Pons (tissue), 1 donor: Measurements from ENCODE around the gene MATN1.
"Not testable (repeated sequence)": the region's sequence is repeated elsewhere in the genome, so short reads cannot be mapped to it uniquely, and the experiment has no call there.

Experiments used
- DNase-seq: peaks from one replicate; pipeline ENCODE4 v3.0.0-alpha.2; 2016; ENCODE audit warnings: low spot score

The MATN1 gene

DNA sequence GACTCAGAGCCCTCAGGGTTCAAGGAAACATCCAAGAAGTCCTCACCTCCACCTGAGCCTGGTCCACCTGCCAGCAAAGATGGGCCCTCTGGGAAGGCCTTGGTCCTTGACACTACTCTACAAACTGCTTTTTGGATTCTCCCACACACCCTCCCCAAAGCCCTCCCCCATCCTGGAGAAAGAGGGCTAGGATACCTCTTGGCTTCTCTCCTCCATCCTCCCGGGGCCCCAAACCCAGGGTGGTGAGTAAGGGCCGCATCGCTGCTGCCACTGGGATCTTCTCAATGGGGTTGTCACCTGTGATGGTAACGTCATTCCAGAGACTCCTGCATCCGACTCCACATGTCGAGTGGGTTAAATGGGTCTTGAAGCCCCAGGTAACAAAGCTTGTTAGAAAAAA, 26.6 kb downstream of the MATN1 start:
- DNase-seq: no peak

DNA sequence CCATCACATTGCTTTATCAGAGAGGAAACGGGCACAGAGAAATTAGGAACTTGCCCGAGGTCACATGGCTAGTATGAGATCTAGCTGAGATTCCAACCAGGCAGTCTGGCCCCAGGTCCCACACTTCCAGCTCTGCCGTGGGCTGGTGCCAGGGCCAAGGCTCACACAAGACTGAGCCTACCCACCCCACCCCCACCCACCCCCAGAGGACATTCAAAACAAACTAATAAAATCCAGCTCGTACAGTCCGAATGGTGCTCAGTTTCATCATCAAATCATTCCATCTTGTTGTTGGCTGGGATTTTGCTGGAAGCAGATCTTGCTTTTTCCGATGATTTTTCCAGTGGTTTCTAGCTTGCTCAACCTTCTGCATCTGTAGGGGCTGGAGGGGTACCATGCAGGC, 27.9 kb downstream of the MATN1 start:
- no peak for DNase-seq

DNA sequence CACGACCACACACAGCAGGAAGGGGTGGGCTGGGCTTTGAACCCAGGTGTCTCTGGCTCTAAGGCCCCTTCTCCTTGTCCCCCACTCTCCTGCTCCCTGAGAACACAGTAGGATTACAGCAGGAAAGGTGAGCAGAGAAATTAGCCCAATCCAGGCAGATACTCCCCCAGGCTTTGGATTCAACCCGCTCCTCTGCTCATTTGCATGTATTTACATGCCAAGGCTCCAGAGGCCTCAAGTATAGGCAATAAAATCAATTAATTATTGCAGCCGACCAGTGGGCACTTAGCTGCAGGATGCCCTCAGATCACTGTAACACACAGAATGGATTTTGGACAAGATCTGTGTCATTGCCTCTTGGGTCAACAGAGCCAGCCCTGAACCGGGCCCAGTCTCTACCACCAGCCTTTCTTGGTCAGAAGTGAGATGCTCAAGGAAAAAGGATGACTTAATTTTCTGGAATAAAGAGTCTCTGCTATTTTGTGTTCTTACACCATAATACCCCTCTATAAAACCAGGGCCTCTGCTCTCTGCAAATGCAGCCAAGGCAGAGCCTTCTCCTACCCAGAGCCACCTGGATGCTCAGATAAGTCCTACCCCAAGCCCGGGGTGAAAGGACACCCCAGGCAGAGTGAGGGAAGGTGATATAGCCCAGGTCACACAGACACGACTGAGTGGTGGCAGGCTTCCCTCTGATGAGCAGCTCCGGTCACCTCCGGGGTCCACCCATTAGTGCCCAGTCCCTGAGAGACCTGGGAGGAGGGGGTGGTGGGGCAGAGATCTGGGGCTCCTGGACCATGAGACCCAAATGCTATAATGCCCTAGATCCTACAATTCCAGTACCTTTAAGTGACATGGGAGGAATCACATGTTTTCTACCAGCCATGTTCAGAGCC, 28.9 kb downstream of the MATN1 start:
- DNase-seq: no peak

DNA sequence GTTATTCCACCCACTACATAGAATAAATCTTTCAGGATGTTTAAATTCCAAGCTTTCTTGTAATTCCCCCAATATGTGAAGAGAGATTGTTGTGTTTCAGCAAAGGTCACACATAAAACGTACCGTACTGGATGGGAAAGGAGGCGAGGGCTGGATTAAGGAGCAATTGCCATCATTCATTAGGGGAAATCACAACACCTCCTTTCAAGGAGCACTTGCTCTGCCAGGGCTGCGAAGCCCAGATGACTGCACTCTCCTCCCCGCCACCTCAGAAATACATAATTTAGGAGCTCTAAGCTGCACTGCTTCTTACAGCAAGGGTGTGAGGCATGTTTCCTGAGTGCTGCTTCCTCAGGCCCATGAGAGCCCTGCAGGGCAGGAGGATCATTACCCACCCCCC, 29.6 kb downstream of the MATN1 start:
- no peak for DNase-seq

DNA sequence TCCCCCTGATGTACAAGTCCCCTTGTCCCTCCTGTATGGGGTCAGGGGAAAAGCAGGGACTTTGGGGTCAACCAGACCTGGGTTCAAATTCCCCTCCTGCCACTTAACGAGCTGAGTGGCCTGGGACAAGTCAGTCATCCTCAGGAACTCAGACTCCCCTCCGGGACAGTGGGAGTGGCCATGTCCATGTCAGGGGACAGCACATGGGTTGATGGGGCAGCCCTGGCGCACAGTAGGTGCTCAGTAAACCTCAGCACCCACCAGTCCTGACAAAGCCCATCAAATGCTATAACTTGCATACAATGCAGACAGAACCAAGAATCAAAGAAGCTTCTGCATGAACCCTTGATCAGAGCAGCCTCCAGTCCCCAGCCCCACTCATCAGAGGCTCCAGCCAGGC, 30.0 kb downstream of the MATN1 start:
- DNase-seq: no peak

DNA sequence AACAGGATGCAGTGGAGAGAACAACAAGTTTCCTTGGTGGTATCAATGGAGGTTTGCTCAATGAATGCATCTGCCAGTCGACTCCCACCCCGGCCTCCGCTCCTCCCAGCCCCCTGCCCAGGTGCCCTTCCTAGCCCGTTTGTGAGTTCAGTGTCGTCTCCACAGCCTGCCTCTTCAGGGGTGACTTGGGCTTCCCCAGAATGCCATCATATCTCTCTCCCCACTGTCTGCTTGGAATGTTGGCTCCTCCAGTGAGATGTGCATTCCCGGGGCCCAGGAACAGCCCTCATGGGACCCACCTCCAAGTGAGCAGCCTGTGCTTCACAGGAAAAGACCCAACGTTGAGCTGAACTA, 30.5 kb downstream of the MATN1 start:
- DNase-seq: no peak

DNA sequence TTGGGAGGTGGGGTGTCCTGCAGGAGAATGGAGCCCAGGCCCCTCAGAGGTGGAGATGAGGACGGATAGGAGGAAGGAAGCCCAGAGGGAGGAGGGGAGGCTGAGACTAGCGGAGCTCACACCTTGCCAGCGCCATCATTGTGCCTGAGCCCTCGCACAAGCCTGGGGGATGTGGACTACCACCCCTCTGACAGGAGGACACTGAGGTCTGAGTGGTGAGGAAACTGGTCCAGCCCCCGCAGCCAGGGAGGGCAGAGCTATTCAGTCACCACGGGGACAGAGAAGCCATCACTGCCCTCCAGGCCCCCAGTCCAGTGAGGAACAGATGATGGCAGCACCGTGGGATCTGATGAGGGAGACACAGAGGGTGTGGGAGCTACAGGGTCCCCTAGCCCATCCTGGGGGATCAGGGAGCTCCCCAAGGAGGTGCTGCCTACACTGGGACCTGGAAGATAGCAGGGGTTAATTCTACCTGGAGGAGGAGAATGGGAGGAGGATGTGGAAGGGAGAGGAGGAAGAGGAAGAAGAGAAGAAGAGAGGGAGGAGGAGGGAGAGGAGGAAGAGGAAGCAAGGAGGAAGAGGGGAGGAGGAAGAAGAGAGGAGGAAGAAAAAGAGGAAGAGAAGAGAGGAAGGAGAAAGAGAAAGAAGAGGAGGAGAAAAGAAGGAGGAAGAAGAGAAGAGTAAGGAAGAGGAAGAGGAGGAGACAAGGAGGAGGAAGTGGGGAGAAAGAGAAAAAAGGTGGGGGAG, 31.0 kb downstream of the MATN1 start:
- DNase-seq: no peak

DNA sequence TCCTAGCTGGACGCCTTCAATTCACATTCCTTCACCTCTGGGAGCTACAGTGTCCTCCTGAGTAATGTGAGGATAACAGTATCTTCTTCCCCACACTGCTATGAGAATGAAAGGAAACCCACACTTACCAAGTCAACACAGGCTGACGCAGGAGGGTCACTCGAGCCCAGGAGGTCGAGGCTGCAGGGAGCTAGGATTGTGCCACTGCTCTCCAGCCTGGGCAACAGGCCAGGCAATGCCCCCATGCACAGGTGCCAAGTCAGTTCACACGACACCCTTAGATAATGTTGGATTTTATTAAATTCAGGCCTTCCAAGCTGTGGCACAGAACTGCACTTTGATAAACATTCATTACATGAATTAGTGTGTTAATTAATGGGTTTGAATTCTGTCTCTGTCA, 31.9 kb downstream of the MATN1 start:
- no peak for DNase-seq

DNA sequence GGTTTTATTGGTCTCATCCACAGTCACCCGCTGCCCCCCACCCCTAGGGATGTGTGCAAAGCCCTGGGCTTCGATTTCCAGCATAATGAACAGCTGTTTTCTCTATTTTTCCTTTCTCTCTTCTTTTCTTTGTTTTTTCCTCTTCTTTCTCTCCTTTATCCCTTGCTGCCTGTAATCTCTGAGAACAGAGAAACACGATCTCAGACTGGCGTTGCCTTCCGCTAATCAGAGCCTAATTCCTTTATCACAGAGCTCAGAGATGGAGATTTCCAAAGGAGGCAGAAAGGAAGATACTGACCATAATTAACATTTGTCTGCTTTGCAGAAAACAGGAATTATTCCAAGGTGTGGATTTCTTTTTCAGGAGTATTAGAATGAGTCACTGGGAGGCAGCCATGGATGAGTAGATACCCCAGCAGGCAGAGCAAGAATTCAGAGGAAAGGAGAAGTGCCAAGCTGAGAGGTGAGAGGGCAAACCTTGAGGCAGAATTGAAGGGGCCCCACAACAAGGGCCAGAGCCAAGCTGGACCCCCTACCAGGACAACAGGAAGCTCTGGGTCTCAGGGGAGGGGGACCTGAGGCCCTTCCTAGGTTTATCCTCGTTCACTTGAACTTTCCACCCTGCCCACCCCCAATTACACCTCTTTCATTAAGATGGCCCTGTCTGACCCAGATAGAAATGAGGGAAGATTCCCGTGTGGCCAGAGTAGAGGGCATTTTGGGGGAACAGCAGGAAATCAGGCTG, 33.3 kb downstream of the MATN1 start:
- DNase-seq: no peak

DNA sequence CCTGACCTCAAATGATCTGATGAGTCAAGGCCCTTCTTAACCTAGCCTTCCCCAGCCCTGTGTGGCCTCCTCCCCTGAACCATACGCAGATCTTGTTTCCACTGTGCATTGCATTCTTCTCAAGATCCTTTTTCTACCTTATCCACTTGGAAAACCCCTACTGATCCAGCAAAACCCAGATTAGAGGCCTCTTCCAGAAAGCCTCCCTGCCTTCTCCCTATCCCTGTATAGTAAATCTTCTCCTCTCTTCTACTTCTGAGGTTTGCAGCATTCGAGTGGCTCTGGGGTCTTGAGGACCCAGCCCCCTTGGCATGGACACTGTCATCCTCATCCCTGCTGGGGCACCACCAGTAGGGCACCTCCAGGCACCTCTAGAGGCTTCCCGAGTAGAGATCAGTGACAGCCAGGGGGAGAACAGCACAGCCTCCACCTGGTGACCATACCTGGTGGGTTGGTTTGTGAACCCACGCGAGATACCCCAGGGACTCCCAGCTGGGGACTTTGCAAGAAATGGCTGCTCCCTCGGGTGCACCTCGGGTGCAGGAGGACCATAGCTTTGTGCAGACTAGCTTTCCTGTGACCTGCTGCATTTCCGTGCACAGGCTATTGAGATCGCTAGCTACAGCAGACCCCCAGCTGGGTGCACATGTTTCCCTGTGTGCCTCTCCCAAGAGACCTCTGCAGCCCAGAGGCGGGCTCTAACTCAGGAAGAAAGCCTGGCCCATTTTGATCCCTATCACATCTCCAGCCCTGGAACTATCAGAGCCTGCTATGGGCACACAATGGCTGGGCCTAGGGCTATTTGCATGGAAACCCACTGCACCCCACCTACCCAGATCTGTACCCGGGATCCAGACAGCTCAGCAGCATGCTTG, 34.2 kb downstream of the MATN1 start:
- no peak for DNase-seq

DNA sequence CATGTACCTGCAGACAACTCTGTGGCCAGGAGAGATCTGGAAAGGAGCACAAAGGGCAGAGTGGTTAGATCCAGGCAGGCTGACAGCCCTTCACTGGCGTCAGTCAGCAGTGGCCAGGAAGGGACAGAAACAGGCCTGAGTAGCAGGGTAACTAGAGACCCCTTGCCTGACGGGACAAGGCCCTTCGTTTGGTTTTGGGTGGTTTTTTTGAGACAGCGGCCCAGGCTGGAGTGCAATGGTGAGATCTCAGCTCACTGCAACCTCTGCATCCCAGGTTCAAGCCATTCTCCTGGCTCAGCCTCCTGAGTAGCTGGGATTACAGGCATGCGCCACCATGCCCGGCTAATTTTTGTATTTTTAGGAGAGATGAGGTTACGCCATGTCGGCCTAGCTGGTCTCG, 34.9 kb downstream of the MATN1 start:
- DNase-seq: not testable (repeated sequence)

DNA sequence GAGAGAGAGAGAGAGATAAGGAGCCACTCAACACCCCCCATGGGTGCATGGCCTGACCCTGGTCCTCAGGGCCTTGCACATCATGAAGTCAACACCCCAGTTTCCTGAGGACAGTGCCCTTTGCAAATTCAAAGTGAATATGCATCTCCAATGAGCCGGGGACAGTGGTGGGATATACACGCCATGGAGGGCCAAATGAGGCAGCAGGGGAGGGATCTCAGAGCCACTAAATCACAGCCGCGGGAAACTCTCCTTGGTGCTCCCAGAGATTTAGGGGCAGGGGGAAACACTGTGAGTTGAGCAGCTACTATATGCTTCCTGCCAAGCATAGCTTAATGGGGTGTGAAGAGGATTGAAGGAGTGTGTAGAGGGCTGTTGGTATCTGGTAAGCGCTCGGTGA, 35.5 kb downstream of the MATN1 start:
- no peak for DNase-seq

DNA sequence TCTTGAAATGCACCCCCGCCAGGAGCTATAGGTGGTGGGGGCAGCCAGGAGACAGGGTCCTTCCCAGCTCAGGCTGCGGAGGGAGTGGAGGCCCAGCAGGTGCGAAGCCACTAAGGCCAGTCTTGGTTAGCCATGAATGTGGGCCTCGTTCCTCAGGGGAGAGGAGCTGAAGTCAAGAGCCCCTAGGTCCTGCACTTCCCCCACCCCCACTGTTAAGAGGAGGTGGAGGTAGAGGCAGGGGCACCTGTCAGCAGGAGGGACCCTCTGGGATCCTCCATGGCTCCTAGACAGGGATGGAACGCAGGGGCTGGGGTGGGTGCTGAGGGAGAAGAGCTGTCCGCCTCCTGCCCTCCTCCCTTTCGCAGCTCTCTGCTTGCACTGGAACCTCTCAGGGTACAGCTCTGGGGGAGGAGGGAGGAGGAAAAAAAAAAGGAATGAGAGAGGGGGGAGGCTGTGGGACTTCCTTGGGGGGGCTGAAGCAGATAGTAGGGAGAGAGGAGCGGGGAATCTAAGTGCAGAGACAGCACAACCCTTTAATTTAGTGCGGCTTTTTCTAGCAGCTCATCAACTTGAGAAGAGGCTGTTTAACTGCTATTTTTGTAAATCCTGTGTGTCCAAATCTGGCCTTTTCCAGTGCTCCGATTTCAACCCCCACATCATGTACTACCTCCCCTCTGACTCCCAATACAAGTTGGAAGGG, 37.0 kb downstream of the MATN1 start:
- DNase-seq: no peak

DNA sequence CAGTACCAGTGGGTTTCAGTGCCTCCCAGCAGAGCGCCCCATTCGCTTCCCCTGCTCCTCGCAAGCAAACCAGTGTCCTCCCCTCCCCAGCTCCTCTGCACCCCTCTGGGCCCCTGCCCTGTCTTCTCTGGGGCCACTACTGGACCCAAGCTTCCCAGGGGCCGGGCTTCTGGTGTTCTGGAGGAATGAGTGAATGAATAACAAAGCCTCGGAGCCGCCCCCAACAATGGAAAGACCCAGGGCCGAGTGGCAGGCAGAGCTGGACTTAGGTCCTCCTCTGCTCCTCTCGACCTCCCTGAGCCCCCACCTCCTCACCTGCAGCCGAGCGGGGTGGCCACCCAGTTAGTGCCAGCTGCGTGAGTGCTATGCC, 37.6 kb downstream of the MATN1 start:
- no peak for DNase-seq

DNA sequence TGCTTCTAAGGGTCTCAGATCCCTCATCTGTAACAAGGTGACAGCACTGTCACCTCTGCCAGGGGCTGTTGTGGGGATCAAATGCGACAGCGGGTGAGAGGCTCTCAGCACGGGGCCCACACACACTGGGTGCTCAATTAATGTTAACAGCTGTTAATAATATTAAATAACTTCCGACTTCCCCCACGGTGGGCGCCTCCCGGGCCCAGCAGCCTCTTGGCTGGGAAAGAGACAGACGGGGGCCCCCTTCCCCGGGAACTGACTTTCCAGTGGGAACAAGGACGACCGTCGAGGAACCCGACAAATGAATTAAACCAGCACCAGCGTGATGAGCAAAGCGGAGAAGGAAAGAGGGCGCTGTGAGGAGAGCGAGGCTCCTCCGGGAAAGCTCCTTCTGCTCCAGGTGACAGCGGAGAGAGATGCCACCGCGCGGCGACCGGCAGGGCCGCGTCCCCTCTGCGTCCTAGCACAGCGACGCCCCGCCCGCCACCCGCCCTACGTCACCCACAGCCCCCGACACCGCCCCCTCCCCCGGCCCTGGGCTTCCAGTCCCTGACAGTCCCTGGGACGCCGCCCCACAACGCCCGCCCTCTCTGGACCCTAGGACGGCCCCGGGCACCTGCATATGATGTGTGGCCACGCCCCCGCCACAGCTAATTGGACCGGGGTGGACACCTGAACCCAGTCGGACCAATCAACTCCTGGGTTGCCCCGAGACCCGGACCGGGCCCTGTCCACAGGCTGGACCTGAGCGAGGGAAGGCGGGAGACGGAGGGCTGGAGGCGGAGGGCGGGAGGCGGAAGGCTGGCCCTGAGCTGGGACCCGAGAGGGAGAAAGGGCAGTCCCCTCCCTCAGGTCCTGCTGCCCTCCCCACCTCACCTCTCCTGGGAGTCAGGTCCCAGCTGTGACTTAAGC, 38.2 kb downstream of the MATN1 start:
- DNase-seq: no peak

DNA sequence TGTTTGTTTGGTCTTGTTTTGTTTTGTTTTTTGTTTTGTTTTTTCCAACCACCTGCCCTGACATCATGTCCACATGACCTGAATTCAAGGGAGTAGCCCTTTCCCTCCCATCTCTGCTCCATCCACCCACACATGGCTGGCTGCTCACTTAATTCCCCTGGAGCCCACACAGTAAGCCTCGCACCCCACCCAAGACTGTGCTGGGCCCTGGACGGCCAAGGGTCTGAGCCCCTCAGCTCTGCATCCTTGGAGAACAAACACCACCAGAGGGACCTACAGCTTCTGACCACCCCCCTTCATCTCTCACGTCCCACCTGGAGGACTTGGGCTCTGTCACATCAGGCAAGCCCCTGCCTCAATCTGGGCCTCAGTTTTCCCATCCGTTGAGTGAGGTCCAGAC, 39.1 kb downstream of the MATN1 start:
- DNase-seq: no peak

DNA sequence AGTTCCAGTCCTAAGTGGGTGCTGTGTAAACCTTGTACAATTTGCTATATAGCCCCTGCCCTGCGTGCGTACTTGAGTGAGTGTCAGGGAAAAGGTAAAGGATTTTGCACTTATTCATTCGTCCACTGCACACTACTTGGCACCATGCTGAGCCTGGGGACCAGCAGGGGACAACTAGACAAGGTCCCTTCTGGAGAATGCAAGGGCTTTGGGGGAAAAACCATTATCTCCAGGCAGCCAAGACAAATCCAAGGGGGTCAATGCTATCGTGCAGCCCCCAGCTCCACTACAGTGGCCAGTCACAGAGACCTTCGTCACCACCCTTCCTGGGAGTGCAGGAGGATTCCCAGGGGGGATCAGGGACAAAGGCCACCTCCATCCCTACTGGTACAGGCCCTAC, 39.7 kb downstream of the MATN1 start:
- DNase-seq: no peak

DNA sequence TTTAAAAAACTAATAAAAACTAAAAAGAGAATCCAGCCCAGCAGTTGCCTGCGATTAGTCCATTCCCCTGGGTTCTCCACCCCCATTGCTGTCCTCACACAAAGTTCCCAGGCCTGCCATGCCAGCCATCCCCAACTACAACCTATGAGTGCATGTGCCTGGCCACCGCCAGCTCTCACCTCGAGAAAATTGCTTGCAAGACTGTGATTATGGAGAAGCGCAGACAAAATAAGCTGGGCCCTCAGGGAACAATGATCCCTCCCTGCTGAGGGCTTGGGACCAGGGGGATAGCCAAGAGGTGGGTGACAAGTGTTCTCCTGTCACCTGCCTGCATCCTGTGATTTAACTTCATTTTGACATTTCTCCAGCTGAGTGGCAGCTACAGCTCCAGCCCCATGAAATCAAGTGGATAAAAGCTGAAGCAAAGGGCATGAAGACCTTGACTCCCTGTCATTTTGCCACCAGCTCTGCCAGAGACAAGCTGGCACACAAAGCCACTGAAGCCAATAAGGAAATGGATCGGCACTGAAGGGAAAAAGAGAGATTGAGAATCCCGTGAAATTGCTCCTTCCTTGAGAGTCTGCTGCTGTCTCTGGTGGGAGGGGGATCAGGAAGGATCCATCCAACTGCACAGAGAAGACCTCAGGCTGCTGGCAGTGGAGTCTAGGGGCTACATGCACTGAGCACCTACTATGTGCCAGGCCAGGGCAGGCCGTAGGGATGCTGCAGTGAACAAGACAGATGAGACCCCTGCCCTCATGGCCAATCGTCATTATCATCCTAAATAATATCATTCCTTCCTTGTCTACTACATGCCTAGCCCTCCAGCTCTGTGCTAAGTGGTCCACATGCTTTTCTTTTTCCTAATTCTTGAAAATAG, 40.7 kb downstream of the MATN1 start:
- DNase-seq: no peak

DNA sequence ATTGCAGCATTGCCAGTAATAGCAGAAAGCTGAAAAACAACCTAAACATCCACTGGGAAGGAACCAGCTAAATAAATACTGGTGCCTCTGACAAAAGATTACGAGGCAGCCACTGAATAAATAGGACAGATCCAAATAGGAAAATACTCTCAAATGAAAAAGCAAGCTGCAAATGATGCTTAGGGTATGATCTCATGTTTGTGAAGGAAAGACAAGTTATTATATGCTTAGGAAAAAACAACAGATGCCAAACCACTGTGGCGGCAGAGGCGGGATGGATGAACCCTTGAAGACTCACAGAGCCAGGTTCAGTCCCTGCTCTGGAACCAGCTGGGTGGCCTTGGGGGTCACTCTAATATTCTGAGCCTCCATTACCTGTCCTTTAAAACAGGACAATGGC, 41.6 kb downstream of the MATN1 start:
- DNase-seq: no peak
